Skin of body (tissue), 2 donors: ENCODE data around the gene OXTR. TPM values are rescaled to one million over a fixed set of nuclear protein-coding genes. Genes with fewer than 3 reads are reported as not detected.

Experiments used
- DNase-seq: peaks from one replicate; lab custom pipeline; 2025; lab: John Stamatoyannopoulos, UW
- total RNA-seq: library from RNA; depleted of rRNA; stranded (reverse); fragments of >200 nt; gene quantifications from one replicate; pipeline ENCODE4 v1.2.3, GENCODE V29; 2014

OXTR gene
- 0.59 TPM for total RNA-seq

GRCh38 chr3:8769088-8769822 lies at the start of gene OXTR:
OXTR (minus strand) TSS chr3:8769613; CDS start chr3:8768187, 1,426 bp downstream.
- DNase-seq = peak; percentile 21

GRCh38 chr3:8817486-8817885 lies 48.1 kb upstream of the OXTR start:
- no peak for DNase-seq

GRCh38 chr3:8816106-8816505 lies 46.7 kb upstream of the OXTR start:
- no peak for DNase-seq

GRCh38 chr3:8813411-8813810 lies 44.0 kb upstream of the OXTR start:
- DNase-seq = no peak

- DNase-seq = no peak
Measured at GRCh38 chr3:8810561-8810960, 41.1 kb upstream of the OXTR start.

GRCh38 chr3:8805774-8806173 lies 36.4 kb upstream of the OXTR start:
- no peak for DNase-seq

GRCh38 chr3:8802256-8802655 lies 32.8 kb upstream of the OXTR start:
- no peak for DNase-seq

GRCh38 chr3:8800016-8800415 lies 30.6 kb upstream of the OXTR start:
- DNase-seq = no peak

GRCh38 chr3:8794247-8794646 lies 24.8 kb upstream of the OXTR start:
- no peak for DNase-seq

- no peak for DNase-seq
Measured at GRCh38 chr3:8793242-8793641, 23.8 kb upstream of the OXTR start.

- DNase-seq = no peak
Measured at GRCh38 chr3:8790529-8790928, 21.1 kb upstream of the OXTR start.

- no peak for DNase-seq
Measured at GRCh38 chr3:8784676-8785435, 15.4 kb upstream of the OXTR start.

GRCh38 chr3:8780279-8780678 lies 10.9 kb upstream of the OXTR start:
- DNase-seq = no peak

- no peak for DNase-seq
Measured at GRCh38 chr3:8778475-8778874, 9.1 kb upstream of the OXTR start.

- DNase-seq = no peak
Measured at GRCh38 chr3:8777978-8778267, 8.5 kb upstream of the OXTR start.

- DNase-seq = no peak
Measured at GRCh38 chr3:8777201-8777977, 8.0 kb upstream of the OXTR start.

- DNase-seq = no peak
Measured at GRCh38 chr3:8776406-8776805, 7.0 kb upstream of the OXTR start.

- no peak for DNase-seq
Measured at GRCh38 chr3:8775602-8776001, 6.2 kb upstream of the OXTR start.

- DNase-seq = no peak
Measured at GRCh38 chr3:8775181-8775580, 5.8 kb upstream of the OXTR start.

GRCh38 chr3:8773941-8774542 lies 4.6 kb upstream of the OXTR start:
- DNase-seq = no peak

GRCh38 chr3:8768364-8769087 lies 887 bp downstream of the OXTR start:
- no peak for DNase-seq
